SH-SY5Y (cell line): ENCODE results near the gene BPIFB3.

Experiments
- GATA2 ChIP-seq: IDR thresholded peaks from 2 replicates; pipeline ENCODE4 v1.6.1; 2011; ENCODE audit warnings: mild to moderate bottlenecking, low read depth, low read length
- GATA3 ChIP-seq: IDR thresholded peaks from 2 replicates; pipeline ENCODE4 v1.6.1; 2011; ENCODE audit warnings: low read depth, mild to moderate bottlenecking, low read length, moderate library complexity

GRCh38 chr20:33120934-33121333 lies 67.2 kb downstream of the BPIFB3 start:
- TF ChIP-seq GATA2 (no peak), GATA3 (no peak)
